ENCODE measurements around the gene GARIN5B. TPM values are rescaled to one million over a fixed set of nuclear protein-coding genes. Genes with fewer than 3 reads are reported as not detected.
"Not testable (repeated sequence)": the region's sequence is repeated elsewhere in the genome, so short reads cannot be mapped to it uniquely, and the experiment has no call there.

Gene GARIN5B
- not detected for total RNA-seq
- long read RNA-seq, donor 1: 0 reads
- long read RNA-seq, donor 2: 0 reads

GRCh38 chr19:55362990-55363716 lies at the start of gene GARIN5B:
TSS of gene GARIN5B (minus strand) at chr19:55363260. CDS start at chr19:55363066, 194 bp downstream.
- TF ChIP-seq, protein P1, sequence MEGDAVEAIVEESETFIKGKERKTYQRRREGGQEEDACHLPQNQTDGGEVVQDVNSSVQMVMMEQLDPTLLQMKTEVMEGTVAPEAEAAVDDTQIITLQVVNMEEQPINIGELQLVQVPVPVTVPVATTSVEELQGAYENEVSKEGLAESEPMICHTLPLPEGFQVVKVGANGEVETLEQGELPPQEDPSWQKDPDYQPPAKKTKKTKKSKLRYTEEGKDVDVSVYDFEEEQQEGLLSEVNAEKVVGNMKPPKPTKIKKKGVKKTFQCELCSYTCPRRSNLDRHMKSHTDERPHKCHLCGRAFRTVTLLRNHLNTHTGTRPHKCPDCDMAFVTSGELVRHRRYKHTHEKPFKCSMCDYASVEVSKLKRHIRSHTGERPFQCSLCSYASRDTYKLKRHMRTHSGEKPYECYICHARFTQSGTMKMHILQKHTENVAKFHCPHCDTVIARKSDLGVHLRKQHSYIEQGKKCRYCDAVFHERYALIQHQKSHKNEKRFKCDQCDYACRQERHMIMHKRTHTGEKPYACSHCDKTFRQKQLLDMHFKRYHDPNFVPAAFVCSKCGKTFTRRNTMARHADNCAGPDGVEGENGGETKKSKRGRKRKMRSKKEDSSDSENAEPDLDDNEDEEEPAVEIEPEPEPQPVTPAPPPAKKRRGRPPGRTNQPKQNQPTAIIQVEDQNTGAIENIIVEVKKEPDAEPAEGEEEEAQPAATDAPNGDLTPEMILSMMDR (IDR thresholded peaks at IDR 0.05): no peak
- intact Hi-C loops (cut with DNase I, micrococcal nuclease): no loop called here
- ATAC-seq (no peak), DNase-seq (peak in 1 of 3 donors; percentile 44)
- Histone ChIP-seq H3K4me3 (no peak within 1 kb of the TSS), H3K36me3 (ENCODE audit: low read depth) (no peaks in the 10 kb centered on the region), H3K4me1 (ENCODE audit: low read depth) (no peaks in the 10 kb centered on the region), H3K9me3 (no peaks in the 10 kb centered on the region)

DNA sequence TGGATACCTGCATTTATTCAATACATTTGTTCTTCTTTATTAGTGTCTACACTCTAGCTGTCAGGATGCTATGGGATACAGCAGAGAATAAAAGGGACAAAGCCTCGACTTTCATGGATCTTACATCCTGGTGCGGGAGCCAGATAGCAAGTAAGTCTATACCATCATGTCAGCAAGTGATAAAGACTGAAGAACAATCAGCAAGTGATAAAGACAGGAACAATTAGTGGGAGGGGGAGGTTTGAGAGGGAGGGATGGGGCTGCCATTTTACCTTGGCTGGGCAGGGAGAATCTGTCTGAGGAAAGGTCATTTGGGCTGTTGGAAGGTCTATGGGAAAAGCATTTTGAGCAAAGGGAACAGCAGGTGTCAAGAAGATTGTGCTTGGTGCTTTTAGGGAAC lies 47.1 kb upstream of the GARIN5B start:
- TF ChIP-seq, protein P1 (IDR thresholded peaks at IDR 0.05): no peak
- intact Hi-C loops (cut with DNase I, micrococcal nuclease): no loop called here
- ATAC-seq (no peak), DNase-seq (no peak)
- Histone ChIP-seq H3K4me3 (no peak overlapping the region), H3K4me1 (ENCODE audit: low read depth) (peaks cover 12% of the 10 kb centered on the region), H3K36me3 (ENCODE audit: low read depth) (peaks cover 5% of the 10 kb centered on the region), H3K9me3 (no peaks in the 10 kb centered on the region)

DNA sequence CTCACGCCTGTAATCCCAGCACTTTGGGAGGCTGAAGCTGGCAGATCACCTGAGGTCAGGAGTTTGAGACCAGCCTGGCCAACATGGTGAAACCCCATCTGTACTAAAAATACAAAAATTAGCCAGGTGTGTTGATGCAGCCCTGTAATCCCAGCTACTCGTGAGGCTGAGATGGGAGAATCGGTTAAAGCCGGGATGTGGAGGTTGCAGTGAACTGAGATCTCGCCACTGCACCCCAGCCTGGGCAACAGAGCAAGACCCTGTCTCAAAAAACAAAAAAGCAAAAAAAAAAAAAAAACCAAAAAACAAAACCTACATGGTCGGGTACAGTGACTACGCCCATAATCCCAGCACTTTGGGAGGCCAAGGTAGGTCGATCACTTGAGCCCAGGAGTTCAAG lies 46.1 kb upstream of the GARIN5B start:
- H3K9me3 ChIP-seq; H3K36me3 ChIP-seq (ENCODE audit: low read depth); ATAC-seq; H3K4me3 ChIP-seq; intact Hi-C loops (cut with DNase I, micrococcal nuclease): not testable (repeated sequence)
- peak in 1 of 3 donors; percentile 20 for DNase-seq
- H3K4me1 ChIP-seq (ENCODE audit: low read depth): peaks cover 12% of the 10 kb centered on the region

- peaks cover 12% of the 10 kb centered on the region for H3K4me1 ChIP-seq (ENCODE audit: low read depth)
- H3K36me3 ChIP-seq (ENCODE audit: low read depth): peaks cover 5% of the 10 kb centered on the region
- intact Hi-C loops (cut with DNase I, micrococcal nuclease): no loop called here
- peak overlapping the region; percentile 84 for H3K4me3 ChIP-seq
- H3K9me3 ChIP-seq: no peaks in the 10 kb centered on the region
- DNase-seq: no peak
- TF ChIP-seq, protein P1 (IDR thresholded peaks at IDR 0.05): no peak
- no peak for ATAC-seq
These were observed 45.4 kb upstream of the GARIN5B start for GRCh38 chr19:55408533-55408872.

DNA sequence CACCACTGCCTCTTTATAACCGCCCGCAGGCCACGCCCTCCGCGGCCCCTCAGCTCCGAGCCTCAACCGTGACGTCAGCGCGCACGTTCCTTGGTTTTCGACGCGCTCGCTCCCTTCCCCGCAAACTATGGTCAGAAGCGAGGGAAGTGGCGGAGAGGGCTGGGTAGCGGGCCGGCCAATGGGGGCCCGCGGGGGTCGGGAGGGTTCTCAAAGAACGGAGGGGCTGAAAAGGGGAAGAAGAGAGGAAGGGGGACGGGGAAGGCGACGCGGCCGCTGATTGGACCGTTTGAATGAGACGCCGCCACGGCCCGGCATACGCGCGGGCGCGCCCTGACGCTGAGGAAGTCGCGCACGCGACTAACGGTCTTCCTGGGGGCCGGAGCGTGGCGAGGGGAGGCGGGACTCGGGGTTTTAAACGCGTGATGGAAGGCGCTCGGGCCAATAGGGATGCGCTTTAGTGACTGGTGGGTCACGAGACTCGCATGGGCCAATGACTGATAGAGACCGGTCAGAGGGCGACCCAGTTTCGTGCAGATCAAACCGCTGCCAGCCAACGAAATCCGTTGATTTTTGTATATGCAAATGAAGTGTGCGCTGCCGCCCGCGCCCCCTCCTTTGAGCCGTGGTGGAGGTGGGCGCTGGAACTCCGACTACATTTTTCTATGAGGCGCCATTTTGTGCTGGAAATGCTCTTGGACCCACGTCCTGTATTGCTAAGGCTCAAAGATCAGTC lies 44.9 kb upstream of the GARIN5B start:
- Histone ChIP-seq H3K4me1 (ENCODE audit: low read depth) (peaks cover 12% of the 10 kb centered on the region), H3K36me3 (ENCODE audit: low read depth) (peaks cover 5% of the 10 kb centered on the region), H3K4me3 (peak overlapping the region; percentile 84), H3K9me3 (no peaks in the 10 kb centered on the region)
- ATAC-seq (peak; percentile 97), DNase-seq (peak; percentile 98 to 99 (median 98))
- intact Hi-C loops (cut with DNase I, micrococcal nuclease): no loop called here
- TF ChIP-seq, protein P1 (IDR thresholded peaks at IDR 0.05): no peak

GRCh38 chr19:55407550-55407799 lies 44.4 kb upstream of the GARIN5B start, which contains the start of gene UBE2S:
TSS of gene UBE2S (minus strand) at chr19:55407788. CDS start at chr19:55407589, 199 bp downstream.
- ATAC-seq; DNase-seq; H3K36me3 ChIP-seq (ENCODE audit: low read depth); H3K9me3 ChIP-seq; intact Hi-C loops (cut with DNase I, micrococcal nuclease): not testable (repeated sequence)
- Histone ChIP-seq H3K4me3 (peak within 1 kb of the TSS; percentile 84), H3K4me1 (ENCODE audit: low read depth) (peaks cover 12% of the 10 kb centered on the region)

Measured in mucosa of descending colon (tissue), 3 donors.